CD4-positive, alpha-beta T cell treated with Interleukin-2 at 100 ng/mL for 4 hours (primary cell): Measurements from ENCODE around the gene PADI4.
"Not testable (repeated sequence)": the region's sequence is repeated elsewhere in the genome, so short reads cannot be mapped to it uniquely, and the experiment has no call there.

Source experiments
- DNase-seq: peaks from one replicate; pipeline ENCODE4 v3.0.0-alpha.2; 2020; ENCODE audit warnings: low spot score

The PADI4 gene

GRCh38 chr1:17315542-17316130 lies 7.6 kb downstream of the PADI4 start:
- DNase-seq: no peak

DNA sequence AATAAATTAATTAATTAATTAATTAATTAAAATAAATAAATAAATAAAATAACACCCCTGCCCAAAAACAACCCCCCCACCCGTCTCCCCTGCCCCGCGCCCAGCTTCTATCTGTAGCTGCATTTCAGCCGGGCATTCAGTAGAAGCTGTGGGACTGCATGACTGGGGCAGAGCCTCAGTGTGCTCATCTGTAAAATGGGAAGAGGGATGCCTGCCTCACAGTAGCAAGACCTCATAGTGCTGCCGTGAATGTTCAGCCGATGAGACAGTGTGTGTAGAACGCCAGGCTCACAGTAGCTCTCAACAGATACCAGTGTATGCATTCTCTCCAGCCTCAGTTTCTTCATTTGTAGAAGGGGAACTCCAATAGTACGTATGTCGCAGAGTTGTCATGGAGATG lies 8.7 kb downstream of the PADI4 start:
- DNase-seq: no peak

GRCh38 chr1:17318262-17318661 lies 10.3 kb downstream of the PADI4 start:
- no peak for DNase-seq

DNA sequence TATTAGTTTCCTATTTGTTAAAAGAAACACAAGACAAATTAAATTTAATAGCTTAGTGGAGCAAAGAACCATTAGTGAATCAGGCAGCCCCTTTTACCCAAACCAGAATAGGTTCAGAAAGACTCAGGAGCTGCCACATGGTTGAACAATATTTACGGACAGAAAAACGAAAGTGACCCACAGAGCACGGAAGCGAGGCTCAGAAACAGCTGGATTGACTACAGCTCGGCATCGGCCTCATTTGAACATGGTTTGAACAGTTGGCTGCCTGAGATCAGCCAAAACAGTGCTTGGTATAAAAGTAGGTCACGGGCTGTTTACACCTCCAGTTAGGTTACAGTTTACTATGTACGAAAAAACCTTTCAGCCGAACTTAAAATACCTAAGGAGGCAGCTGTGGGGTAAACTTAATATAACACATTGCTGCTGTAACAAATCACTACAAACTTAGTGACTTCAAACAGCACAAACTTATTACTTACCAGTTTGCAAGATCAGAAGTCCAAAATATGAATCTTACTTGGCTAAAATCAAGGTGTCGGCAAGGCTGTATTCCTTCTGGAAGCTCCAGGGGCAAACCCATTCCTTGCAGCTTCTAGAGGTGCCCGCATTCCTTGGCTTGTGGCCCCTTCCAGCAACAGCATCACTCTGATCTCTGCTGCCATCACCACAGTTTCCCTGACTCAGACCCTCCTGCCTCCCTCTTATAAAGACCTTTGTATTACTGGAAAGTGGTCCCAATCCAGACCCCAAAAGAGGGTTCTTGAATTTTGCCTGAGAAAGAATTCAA lies 11.8 kb downstream of the PADI4 start:
- DNase-seq: no peak

DNA sequence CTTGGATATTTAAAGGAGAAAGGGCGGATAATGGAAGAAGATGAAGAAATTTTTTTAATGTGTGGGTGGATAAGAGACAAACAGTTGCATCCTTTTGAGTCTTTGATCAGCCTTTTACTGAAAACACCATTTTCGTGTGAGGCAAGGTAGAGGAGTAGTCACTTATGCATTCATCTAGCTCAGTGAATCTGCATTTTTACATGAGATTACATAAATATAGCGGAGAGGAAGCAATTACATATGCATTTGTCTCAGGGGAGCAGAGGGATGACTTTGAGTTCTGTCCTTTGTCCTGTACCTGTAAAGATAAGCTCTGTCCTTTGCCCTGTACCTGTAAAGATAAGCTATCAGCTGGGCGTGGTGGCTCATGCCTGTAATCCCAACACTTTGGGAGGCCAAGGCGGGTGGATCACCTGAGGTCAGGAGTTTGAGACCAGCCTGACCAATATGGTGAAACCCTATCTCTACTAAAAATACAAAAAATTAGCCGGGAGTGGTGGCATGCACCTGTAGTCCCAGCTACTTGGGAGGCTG lies 13.9 kb downstream of the PADI4 start:
- not testable (repeated sequence) for DNase-seq

DNA sequence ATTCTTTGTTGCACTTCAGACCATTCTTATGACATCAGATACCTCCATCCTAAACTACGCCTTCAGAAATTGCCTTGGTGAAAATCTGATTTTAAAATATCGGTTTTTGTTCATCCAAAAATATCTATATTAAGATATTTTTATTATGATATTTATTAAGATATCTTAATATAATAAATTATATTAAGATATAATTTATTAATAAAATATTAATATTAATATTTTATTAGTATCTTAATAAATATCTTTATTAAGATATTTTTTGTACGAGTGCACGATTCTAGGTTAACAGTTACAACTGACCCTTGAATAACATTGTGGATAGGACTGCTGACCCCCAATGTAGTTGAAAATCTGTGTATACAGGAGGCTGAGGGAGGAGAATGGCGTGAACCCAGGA lies 20.9 kb downstream of the PADI4 start:
- no peak for DNase-seq

- no peak for DNase-seq
Observed at GRCh38 chr1:17329610-17330009, 21.6 kb downstream of the PADI4 start.

GRCh38 chr1:17330856-17331255 lies 22.9 kb downstream of the PADI4 start:
- no peak for DNase-seq

GRCh38 chr1:17333081-17333480 lies 25.1 kb downstream of the PADI4 start:
- no peak for DNase-seq

DNA sequence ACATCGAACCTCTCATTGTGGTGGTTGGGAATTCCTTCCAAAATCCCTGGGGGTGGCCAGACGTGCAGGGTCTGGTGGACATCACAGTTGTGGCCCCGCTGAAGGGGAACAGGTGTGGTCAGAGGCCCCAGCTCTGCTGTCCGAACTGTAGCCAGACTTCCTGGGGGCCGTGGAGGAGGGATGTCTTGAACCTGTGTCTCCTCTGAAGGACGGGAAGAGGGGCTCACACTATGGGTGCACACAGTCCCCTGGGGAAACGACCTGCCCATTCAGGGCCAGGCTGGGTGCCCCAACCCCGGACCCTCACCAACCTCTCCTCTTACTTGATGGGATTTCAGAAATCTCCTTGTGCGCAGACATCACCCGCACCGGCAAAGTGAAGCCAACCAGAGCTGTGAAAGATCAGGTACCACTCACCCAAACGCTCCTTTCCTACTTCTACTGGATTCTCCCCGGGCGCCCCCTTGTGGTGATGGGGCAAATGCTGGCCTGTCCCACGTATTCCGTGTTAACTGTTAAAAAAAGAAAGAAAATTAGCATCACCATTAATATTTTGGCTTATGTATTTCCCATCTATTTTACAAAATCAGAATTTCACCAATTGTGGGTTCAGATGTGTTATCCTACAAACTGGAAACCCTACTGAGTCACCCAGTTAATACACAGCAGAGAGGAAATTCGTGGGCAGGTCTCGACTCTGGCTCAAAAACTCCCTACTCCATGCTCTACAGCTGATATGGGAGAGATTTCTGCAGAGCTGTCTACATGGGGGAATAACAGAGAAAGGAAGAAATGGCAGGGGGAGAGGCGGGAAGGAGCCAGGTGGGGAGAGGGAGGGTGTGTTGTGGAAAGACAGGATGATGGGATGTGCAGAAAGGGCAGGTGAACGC lies 28.1 kb downstream of the PADI4 start:
- DNase-seq: peak; percentile 40

DNA sequence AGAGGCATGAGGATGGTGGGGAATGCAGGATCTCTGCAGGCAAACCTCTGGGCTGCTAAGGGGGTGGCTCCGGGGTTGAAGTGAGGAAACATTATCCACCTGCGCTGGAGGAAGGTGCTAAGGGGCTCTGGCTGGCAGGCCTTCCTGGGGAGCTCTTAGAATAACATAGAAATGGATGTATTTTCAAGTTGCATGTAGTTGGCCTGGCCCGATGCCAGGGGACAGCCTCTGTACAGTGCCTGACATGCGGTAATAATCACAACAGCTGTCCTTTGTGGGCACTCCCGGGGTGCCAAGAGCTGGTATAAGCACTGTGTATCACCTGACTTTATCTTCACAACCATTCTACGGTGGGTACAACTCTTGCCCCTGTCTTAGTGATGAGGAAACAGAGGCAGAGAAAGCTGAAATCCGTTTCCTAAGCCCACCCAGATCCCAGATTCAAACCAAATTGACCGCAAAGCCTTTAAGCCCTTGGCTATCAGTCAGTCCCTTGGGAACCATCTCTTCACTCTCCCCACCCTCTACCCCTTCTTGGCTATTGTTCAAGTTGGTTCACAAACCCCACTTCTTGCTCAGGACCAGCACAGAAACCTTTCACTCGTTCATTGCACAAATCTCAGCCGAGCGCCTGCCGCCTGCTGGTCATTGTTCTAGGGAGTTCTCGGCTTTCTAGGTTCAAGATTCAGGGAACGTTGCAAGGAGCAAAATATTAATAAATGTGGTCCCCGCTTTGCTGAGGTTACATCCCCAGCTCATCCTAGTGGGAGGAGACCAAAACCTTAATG lies 30.9 kb downstream of the PADI4 start:
- DNase-seq: no peak

DNA sequence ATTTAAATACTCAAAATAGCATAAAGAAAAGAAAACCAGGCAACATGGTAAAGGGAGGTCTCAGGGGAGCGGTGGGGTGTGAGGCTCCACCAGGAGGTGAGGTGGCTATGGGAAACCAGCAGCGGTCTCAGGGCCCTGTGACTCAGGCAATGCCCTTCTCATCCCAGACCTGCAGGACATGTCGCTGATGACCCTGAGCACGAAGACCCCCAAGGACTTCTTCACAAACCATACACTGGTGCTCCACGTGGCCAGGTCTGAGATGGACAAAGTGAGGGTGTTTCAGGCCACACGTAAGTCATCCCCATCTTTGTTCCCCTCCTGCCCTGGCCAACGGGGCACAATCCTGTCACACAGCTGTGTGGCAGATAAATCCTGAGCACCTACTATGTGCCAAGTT lies 31.5 kb downstream of the PADI4 start:
- DNase-seq: no peak

DNA sequence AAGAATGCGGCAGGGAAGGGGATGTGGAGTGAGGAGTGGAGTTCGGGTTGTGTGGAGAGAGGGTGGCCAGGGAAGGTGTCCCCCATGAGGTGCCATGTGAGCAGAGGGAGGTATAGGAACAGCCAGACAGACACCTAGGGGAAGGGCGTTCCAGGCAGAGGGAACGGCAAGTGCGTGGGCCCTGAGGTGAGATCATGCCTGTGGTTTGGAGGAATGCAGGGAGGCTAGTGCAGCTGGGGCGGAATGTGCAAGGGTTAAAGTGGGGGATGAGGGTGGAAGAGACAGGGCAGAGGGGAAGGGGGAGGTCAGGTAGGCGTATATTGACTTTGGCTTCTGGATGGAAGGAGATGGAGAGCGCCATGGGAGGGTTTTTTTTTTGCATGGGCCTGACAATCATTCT lies 32.4 kb downstream of the PADI4 start:
- DNase-seq: no peak

GRCh38 chr1:17342014-17342441 lies 34.0 kb downstream of the PADI4 start:
- DNase-seq: no peak

DNA sequence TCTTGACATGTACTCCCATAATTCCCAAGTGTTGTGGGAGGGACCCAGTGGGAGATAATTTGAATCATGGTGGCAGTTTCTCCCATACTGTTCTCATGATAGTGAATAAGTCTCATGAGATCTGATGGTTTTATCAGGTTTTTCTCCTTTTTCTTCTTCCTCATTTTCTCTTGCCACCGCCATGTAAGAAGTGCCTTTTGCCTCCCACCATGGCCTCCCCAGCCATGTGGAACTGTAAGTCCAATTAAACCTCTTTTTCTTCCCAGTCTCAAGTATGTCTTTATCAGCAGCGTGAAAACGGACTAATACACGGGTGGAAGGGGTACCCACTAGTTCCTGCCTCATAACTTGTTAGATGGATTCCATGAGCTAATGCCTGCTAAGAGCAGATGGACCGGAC lies 37.5 kb downstream of the PADI4 start:
- DNase-seq: not testable (repeated sequence)

DNA sequence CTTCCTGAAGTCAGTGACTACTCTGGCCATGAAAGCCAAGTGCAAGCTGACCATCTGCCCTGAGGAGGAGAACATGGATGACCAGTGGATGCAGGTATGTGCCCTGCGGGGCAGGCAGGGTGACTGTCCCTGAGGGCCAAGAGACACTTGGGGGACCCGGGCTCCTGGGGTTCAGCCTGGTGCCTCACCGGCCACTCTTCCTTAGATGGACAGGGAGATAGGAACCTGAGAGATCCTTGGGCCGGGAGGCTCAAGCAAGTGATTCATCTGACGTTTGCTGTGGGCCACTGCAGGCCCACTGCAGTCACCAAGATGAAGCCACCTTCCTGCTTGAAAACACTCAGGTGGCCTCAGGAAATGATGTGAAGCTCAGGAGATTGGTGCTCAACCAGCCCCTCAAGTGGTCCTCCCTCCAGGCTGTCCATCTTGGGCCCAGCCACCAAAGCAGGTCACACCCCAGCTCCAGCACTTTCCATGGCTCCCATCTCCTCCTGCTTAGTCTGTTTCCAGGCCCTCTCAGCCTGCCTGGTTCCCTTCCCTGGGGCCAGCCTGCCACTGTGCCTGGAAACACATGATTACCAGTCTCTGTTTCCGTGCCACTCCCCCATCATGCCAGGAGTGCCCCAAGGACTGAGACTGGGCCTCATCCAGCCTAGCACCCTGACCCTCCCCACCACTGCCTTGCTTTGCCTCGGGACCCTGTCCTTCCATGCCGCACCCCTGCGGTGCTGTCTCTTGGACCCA lies 38.2 kb downstream of the PADI4 start:
- DNase-seq: no peak

DNA sequence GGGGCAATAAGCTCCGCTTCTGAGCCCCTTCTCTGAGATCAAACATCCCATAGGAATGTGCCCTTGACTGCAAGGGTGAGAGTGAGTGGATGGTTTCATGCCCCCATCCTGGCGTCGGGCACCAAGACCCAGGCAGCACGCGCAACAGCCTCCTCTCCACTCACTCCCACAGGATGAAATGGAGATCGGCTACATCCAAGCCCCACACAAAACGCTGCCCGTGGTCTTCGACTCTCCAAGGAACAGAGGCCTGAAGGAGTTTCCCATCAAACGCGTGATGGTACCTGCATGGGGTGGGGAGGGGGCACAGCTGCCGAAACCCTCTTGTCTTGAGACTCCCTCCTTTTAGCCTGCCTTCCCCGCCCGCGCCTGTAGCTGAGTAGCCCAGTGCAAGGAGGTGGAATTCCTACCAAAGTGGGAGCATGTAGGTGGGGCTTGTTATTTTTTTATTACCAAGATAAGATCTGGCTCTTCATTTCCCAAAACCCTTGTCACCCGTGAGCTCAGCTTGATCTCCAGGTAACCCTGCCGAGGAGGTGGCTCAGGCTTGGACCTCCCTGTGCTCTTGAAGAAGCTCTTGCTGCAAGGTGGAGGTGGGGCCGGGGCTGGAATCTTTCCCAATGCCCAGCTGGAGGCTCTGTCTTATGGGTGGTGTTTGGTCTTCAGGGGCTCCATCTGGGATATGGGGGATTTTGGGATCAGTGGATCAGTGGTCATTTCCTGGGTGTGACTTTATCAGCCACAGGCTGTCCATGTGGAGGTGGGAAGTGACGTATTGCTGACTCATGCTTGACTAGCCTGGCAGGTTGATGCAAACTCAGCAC lies 40.0 kb downstream of the PADI4 start:
- DNase-seq: no peak

- no peak for DNase-seq
Observed at GRCh38 chr1:17348593-17349234, 40.7 kb downstream of the PADI4 start.

DNA sequence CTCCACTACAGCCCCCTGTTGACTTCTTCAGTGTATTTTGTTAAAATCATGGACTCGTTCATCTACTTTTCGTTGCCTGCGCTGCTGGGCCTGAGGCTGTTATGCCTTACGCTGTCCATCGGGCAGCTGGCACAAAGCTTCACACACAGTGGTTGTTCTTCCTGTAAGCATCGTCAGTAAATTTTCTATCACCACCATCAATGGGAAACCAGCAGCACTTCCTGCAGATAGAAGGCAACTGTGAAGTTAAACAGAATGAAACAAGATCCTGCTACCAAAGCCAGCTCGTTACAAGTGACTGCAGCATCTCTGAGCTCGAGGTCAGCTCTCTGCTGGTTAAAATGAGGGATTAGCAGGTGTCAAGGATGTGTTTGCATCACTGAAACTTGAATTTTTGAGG lies 42.1 kb downstream of the PADI4 start:
- DNase-seq: no peak
